HL-60 (cell line): Measurements from ENCODE around the gene DCT.

Source experiments
- DNase-seq, 2 experiments: peaks; one replicate each; pipeline ENCODE4 v3.0.0-alpha.2; 2010 to 2020; ENCODE audit warnings: low read depth in 1 of 2, low spot score in 1 of 2
- H3K27ac ChIP-seq: fragments of 250-450 bp; sonication (Bioruptor Pico); replicated peaks from 2 replicates; pipeline ENCODE4 v1.5.1; 2020; ENCODE audit warnings: mild to moderate bottlenecking, moderate library complexity
- H3K27me3 ChIP-seq: fragments of 250-450 bp; sonication (Bioruptor Pico); 2 replicates; pipeline ENCODE4 v1.5.1; 2021; ENCODE audit warnings: mild to moderate bottlenecking, moderate library complexity; ENCODE audit not compliant: insufficient read depth, poor library complexity, severe bottlenecking
- H3K4me3 ChIP-seq: replicated peaks from 2 replicates; pipeline ENCODE4 v1.5.1; 2011; ENCODE audit warnings: mild to moderate bottlenecking, control low read depth, low read length; ENCODE audit not compliant: insufficient read depth
- CTCF ChIP-seq: IDR thresholded peaks from one replicate; pipeline ENCODE4 v1.5.1; 2011; ENCODE audit warnings: low read length, control low read depth, inconsistent platforms; ENCODE audit not compliant: insufficient read depth
- GABPA ChIP-seq: IDR thresholded peaks from 2 replicates; pipeline ENCODE4 v1.6.1; 2012; ENCODE audit warnings: low read depth
- POLR2AphosphoS5 ChIP-seq: IDR thresholded peaks from 2 replicates; pipeline ENCODE4 v1.6.1; 2012; ENCODE audit warnings: low read depth
- REST ChIP-seq: IDR thresholded peaks from 2 replicates; pipeline ENCODE4 v1.6.1; 2012; ENCODE audit warnings: low read depth; ENCODE audit not compliant: insufficient replicate concordance
- SPI1 ChIP-seq: IDR thresholded peaks from 2 replicates; pipeline ENCODE4 v1.6.1; 2012; ENCODE audit warnings: low read depth, mild to moderate bottlenecking, borderline replicate concordance

DCT gene

GRCh38 chr13:94515911-94516310 is 36.4 kb upstream of the DCT start:
- no peak for TF ChIP-seq SPI1
- TF ChIP-seq CTCF, result no peak
- TF ChIP-seq GABPA, result no peak
- TF ChIP-seq REST, result no peak
- no peak for TF ChIP-seq POLR2AphosphoS5
- Histone ChIP-seq H3K4me3 (no peak overlapping the region), H3K27ac (no peak overlapping the region), H3K27me3 (no peaks in the 10 kb centered on the region)
- DNase-seq, result no peak

GRCh38 chr13:94515374-94515773 is 35.9 kb upstream of the DCT start:
- Histone ChIP-seq H3K27me3 (no peaks in the 10 kb centered on the region), H3K27ac (no peak overlapping the region), H3K4me3 (no peak overlapping the region)
- peak in 1 of 2 experiments; percentile 45 for DNase-seq
- no peak for TF ChIP-seq GABPA
- no peak for TF ChIP-seq REST
- TF ChIP-seq CTCF, result no peak
- TF ChIP-seq POLR2AphosphoS5, result no peak
- TF ChIP-seq SPI1, result no peak

GRCh38 chr13:94513026-94513425 is 33.5 kb upstream of the DCT start:
- no peak overlapping the region for H3K27ac ChIP-seq
- no peaks in the 10 kb centered on the region for H3K27me3 ChIP-seq
- no peak for DNase-seq
- no peak overlapping the region for H3K4me3 ChIP-seq
- TF ChIP-seq REST, result no peak
- no peak for TF ChIP-seq GABPA
- TF ChIP-seq POLR2AphosphoS5, result no peak
- TF ChIP-seq SPI1, result no peak
- no peak for TF ChIP-seq CTCF
